K562 (cell line): Measurements from ENCODE around the gene HSD17B1. TPM values are rescaled to one million over a fixed set of nuclear protein-coding genes. Genes with fewer than 3 reads are reported as not detected.
A peak's percentile ranks its signal among the peaks of the same experiment; 100 is the strongest.

Experiments used
- CXXC5 ChIP-seq: fragments of 250-450 bp; sonication (Bioruptor Pico); IDR thresholded peaks from 2 replicates; pipeline ENCODE4 v1.8.0; 2022; ENCODE audit warnings: inconsistent platforms, mild to moderate bottlenecking, moderate library complexity
- DACH1 ChIP-seq: fragments of 450-650 bp; IDR thresholded peaks from 2 replicates; pipeline ENCODE4 v1.6.1; 2018; ENCODE audit not compliant: partially characterized antibody
- HNRNPLL ChIP-seq: fragments of 200-400 bp; formaldehyde crosslinking; IDR thresholded peaks from 2 replicates; pipeline ENCODE4 v1.6.1; 2017; ENCODE audit warnings: low read length, low read depth, mild to moderate bottlenecking; ENCODE audit not compliant: poor library complexity, severe bottlenecking
- NCOA6 ChIP-seq: fragments of 450-650 bp; IDR thresholded peaks from 2 replicates; pipeline ENCODE4 v1.6.1; 2017; ENCODE audit warnings: mild to moderate bottlenecking
- NR2C2 ChIP-seq, 2 experiments: fragments of 200-800 bp in 1 of 2; sonication (Bioruptor generic) in 1 of 2; sonication (generic) in 1 of 2; formaldehyde crosslinking in 1 of 2; IDR thresholded peaks; 2 replicates each; pipeline versions ENCODE4 v1.6.1 to v1.8.0; 2016 to 2022; ENCODE audit warnings: mild to moderate bottlenecking in 1 of 2, missing compliant biosample characterization in 1 of 2, missing genetic modification characterization in 1 of 2, missing genetic modification reagents in 1 of 2
- RBM14 ChIP-seq: fragments of 200-400 bp; formaldehyde crosslinking; IDR thresholded peaks from 2 replicates; pipeline ENCODE4 v1.6.1; 2018; ENCODE audit warnings: low read depth, mild to moderate bottlenecking, low read length, moderate library complexity, borderline replicate concordance; ENCODE audit not compliant: insufficient read depth
- SRSF3 ChIP-seq: fragments of 200-400 bp; formaldehyde crosslinking; IDR thresholded peaks from 2 replicates; pipeline ENCODE4 v1.6.1; 2016; ENCODE audit warnings: mild to moderate bottlenecking, low read length, moderate library complexity; ENCODE audit not compliant: insufficient read depth
- TBL1XR1 ChIP-seq, 2 experiments: IDR thresholded peaks; 2 replicates each; pipeline ENCODE4 v1.6.1; 2012; ENCODE audit warnings: improper control_type of control experiment in 2 of 2, low read length in 2 of 2, mild to moderate bottlenecking in 1 of 2
- ZNF263 ChIP-seq: sonication (generic); formaldehyde crosslinking; IDR thresholded peaks from 2 replicates; pipeline ENCODE4 v1.8.0; 2022; ENCODE audit warnings: mild to moderate bottlenecking, missing genetic modification reagents, borderline replicate concordance
- polyA plus RNA-seq, 8 experiments: library from polyadenylated mRNA; depleted of rRNA in 4 of 8; stranded (reverse) in 5 of 8; unstranded in 3 of 8; fragments of >200 nt; fragmentation: Nextera tagmentation in 2 of 8; fragmentation: Illumina TruSeq in 1 of 8; extraction: Ambion mirVana in 2 of 8; extraction: Trizol in 1 of 8; gene quantifications; 2 replicates each; pipeline versions ENCODE4 v1.2.1 to v1.2.3, GENCODE V29; 2011 to 2014; ENCODE audit warnings: inconsistent platforms in 1 of 8, missing spikeins in 1 of 8
- total RNA-seq, 7 experiments: library from RNA; depleted of rRNA in 6 of 7; stranded (reverse); fragments of >200 nt in 6 of 7; fragmentation: Illumina TruSeq in 2 of 7; extraction: Trizol in 2 of 7; gene quantifications; 2 replicates each; pipeline versions ENCODE4 v1.2.1 to v1.2.3, GENCODE V29; 2011 to 2021; ENCODE audit warnings: low replicate concordance in 1 of 7
- TF ChIP-seq, protein P1 (sequence below): fragments of 450-650 bp; IDR thresholded peaks from 2 replicates; pipeline ENCODE4 v1.6.1; 2016; ENCODE audit warnings: low read depth
- TF ChIP-seq, protein P2 (sequence below): fragments of 250-450 bp; sonication (Bioruptor Pico); IDR thresholded peaks from 2 replicates; pipeline ENCODE4 v1.8.0; 2021; ENCODE audit warnings: borderline replicate concordance, mild to moderate bottlenecking, moderate library complexity; ENCODE audit not compliant: poor library complexity, severe bottlenecking
- TF ChIP-seq, protein P3 (sequence below), 2 experiments: IDR thresholded peaks; 2 replicates each; pipeline ENCODE4 v1.6.1; 2011; ENCODE audit warnings: borderline replicate concordance in 1 of 2, control low read depth in 1 of 2, low read depth in 1 of 2, low read length in 1 of 2, mild to moderate bottlenecking in 1 of 2, mixed read lengths in 1 of 2, moderate library complexity in 1 of 2; ENCODE audit not compliant: insufficient read depth in 1 of 2, insufficient read length in 1 of 2, poor library complexity in 1 of 2, severe bottlenecking in 1 of 2; ENCODE audit errors: extremely low read depth in 1 of 2
- TF ChIP-seq, protein P4 (sequence below): fragments of 450-650 bp; formaldehyde crosslinking; conservative IDR thresholded peaks from 2 replicates; pipeline ENCODE4 v1.4.0; 2022; ENCODE audit warnings: mild to moderate bottlenecking, missing genetic modification characterization

Gene HSD17B1
- total and polyA plus RNA-seq, 9 of the 15 experiments (the other 6 are each of a cell fraction or from before 2014, with no cell fraction given) = 0.55 to 21.1 (median 3.6) TPM

DNA sequence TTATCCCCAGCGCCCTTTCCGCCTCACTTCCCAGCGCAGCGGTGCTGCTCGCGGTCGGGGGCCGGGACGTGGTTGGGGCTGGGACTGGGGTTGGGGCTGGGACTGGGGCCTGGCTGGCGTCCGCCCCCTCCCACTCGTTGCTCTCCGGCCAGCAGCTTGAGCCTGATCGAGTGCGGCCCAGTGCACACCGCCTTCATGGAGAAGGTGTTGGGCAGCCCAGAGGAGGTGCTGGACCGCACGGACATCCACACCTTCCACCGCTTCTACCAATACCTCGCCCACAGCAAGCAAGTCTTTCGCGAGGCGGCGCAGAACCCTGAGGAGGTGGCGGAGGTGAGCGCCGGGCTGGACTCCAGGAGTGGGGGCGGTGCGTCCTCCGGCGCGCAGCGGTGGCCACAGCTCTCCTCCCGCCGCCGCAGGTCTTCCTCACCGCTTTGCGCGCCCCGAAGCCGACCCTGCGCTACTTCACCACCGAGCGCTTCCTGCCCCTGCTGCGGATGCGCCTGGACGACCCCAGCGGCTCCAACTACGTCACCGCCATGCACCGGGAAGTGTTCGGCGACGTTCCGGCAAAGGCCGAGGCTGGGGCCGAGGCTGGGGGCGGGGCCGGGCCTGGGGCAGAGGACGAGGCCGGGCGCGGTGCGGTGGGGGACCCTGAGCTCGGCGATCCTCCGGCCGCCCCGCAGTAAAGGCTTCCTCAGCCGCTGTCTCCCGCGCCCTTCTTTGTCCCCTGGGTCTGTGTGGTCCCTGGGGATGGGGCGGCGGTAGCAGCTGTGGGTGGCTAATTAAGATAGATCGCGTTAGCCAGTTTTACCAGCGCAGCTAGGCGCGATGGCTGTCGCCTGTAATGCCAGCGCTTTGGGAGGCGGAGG, 1.8 kb downstream of the HSD17B1 start (continued):
- TF ChIP-seq CXXC5 (peak; percentile 74), TBL1XR1 (IDR thresholded peaks at IDR 0.05; ENCODE audit: low read length in 2 of 2) (no peak), RBM14 (no peak), NR2C2 (CRISPR knock-in tag; IDR thresholded peaks at IDR 0.05) (no peak), NR2C2 (tag; IDR thresholded peaks at IDR 0.05) (peak; percentile 95), NCOA6 (no peak), HNRNPLL (peak; percentile 96), DACH1 (no peak), ZNF263 (CRISPR knock-in tag) (0 out of 2 replicates have a peak, but pooled peaks have one; percentile 34), SRSF3 (no peak)
- TF ChIP-seq, protein P1, sequence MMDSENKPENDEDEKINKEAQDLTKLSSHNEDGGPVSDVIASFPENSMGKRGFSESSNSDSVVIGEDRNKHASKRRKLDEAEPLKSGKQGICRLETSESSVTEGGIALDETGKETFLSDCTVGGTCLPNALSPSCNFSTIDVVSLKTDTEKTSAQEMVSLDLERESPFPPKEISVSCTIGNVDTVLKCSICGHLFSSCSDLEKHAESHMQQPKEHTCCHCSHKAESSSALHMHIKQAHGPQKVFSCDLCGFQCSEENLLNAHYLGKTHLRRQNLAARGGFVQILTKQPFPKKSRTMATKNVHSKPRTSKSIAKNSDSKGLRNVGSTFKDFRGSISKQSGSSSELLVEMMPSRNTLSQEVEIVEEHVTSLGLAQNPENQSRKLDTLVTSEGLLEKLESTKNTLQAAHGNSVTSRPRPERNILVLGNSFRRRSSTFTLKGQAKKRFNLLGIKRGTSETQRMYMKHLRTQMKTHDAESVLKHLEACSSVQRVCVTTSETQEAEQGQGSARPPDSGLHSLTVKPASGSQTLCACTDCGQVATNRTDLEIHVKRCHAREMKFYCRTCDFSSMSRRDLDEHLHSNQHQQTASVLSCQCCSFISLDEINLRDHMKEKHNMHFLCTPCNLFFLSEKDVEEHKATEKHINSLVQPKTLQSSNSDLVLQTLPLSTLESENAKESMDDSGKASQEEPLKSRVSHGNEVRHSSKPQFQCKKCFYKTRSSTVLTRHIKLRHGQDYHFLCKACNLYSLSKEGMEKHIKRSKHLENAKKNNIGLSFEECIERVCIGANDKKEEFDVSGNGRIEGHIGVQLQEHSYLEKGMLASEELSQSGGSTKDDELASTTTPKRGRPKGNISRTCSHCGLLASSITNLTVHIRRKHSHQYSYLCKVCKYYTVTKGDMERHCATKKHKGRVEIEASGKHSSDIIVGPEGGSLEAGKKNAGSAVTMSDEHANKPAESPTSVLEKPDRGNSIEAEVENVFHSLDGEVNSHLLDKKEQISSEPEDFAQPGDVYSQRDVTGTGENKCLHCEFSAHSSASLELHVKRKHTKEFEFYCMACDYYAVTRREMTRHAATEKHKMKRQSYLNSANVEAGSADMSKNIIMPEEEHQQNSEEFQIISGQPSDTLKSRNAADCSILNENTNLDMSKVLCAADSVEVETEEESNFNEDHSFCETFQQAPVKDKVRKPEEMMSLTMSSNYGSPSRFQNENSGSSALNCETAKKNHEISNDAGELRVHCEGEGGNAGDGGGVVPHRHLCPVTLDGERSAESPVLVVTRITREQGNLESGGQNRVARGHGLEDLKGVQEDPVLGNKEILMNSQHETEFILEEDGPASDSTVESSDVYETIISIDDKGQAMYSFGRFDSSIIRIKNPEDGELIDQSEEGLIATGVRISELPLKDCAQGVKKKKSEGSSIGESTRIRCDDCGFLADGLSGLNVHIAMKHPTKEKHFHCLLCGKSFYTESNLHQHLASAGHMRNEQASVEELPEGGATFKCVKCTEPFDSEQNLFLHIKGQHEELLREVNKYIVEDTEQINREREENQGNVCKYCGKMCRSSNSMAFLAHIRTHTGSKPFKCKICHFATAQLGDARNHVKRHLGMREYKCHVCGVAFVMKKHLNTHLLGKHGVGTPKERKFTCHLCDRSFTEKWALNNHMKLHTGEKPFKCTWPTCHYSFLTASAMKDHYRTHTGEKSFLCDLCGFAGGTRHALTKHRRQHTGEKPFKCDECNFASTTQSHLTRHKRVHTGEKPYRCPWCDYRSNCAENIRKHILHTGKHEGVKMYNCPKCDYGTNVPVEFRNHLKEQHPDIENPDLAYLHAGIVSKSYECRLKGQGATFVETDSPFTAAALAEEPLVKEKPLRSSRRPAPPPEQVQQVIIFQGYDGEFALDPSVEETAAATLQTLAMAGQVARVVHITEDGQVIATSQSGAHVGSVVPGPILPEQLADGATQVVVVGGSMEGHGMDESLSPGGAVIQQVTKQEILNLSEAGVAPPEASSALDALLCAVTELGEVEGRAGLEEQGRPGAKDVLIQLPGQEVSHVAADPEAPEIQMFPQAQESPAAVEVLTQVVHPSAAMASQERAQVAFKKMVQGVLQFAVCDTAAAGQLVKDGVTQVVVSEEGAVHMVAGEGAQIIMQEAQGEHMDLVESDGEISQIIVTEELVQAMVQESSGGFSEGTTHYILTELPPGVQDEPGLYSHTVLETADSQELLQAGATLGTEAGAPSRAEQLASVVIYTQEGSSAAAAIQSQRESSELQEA = no peak
- TF ChIP-seq, protein P2, sequence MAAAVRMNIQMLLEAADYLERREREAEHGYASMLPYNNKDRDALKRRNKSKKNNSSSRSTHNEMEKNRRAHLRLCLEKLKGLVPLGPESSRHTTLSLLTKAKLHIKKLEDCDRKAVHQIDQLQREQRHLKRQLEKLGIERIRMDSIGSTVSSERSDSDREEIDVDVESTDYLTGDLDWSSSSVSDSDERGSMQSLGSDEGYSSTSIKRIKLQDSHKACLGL (CRISPR knock-in tag) = no peak
- TF ChIP-seq, protein P3, sequence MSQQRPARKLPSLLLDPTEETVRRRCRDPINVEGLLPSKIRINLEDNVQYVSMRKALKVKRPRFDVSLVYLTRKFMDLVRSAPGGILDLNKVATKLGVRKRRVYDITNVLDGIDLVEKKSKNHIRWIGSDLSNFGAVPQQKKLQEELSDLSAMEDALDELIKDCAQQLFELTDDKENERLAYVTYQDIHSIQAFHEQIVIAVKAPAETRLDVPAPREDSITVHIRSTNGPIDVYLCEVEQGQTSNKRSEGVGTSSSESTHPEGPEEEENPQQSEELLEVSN (IDR thresholded peaks at IDR 0.05; ENCODE audit: borderline replicate concordance in 1 of 2, extremely low read depth in 1 of 2, insufficient read depth in 1 of 2, insufficient read length in 1 of 2, low read depth in 1 of 2, low read length in 1 of 2, poor library complexity in 1 of 2, severe bottlenecking in 1 of 2) = peak; percentile 32 to 59
- TF ChIP-seq, protein P4, sequence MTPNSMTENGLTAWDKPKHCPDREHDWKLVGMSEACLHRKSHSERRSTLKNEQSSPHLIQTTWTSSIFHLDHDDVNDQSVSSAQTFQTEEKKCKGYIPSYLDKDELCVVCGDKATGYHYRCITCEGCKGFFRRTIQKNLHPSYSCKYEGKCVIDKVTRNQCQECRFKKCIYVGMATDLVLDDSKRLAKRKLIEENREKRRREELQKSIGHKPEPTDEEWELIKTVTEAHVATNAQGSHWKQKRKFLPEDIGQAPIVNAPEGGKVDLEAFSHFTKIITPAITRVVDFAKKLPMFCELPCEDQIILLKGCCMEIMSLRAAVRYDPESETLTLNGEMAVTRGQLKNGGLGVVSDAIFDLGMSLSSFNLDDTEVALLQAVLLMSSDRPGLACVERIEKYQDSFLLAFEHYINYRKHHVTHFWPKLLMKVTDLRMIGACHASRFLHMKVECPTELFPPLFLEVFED (CRISPR knock-in tag) = no peak
